Activated CD8-positive, alpha-beta memory T cell treated with anti-CD3 and anti-CD28 coated beads for 24 hours (primary cell): ENCODE measurements around the gene MUC21.
A peak's percentile ranks its signal among the peaks of the same experiment; 100 is the strongest.
"Not testable (repeated sequence)": the region's sequence is repeated elsewhere in the genome, so short reads cannot be mapped to it uniquely, and the experiment has no call there.

ENCODE experiments used
- DNase-seq: peaks from one replicate; pipeline ENCODE4 v3.0.0-alpha.2; 2020

MUC21 gene

DNA sequence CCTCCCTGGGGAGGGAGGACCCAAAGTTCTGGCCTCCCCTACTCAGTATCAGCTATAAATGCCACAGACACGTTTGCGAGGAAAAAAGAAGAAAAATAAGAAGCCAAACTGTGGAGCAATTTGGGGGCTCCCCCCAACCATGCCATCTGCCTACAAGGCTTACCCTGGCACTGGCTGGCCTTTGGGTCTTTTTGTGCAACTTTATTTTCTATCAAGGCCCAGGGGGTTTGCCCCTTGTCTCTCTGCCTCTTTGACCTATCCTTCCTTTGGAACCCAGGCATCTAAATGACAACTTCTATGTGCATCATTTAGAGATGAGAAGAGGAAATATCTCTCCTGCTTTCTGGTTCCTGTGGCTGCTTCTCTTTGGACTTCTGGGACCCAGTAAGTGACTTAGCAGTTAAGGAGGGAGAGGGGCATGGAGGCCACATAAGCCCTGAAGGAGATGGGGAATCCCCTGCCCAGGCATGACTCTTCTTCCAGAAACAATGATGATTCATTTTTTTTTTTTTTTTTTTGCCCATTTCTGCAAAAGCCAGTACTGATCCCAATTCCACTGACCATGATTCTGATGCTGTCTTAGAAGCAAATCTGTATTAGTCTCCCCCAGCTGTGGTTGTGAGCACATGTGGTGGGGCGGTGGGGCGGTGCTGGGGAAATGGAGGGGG is 27.0 kb downstream of the MUC21 start, which contains the start of gene MUC22:
TSS of gene MUC22 (plus strand) at position 82 of the 668 bp plus-strand sequence. CDS start at position 315, 233 bp downstream.
- DNase-seq: no peak

DNA sequence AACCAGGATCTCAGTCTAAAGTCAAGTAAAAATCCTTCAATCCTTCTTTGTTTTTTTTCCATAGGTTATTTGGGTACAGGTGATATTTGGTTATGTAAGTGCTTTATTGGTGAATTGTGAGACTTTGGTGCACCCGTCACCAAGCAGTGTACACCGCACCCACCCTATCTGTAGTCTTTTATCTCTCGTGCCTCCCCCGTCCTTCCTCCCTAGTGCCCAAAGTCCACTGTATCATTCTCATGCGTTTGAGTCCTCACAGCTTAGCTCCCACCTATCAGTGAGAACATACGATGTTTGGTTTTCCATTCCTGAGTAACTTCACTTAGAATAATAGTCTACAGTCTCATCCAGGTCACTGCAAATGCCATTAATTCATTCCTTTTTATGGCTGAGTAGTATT is 27.6 kb downstream of the MUC21 start:
- DNase-seq: no peak

- peak; percentile 42 for DNase-seq
Measured at GRCh38 chr6:31016659-31017299, 33.3 kb downstream of the MUC21 start.

GRCh38 chr6:31017436-31017835 is 33.9 kb downstream of the MUC21 start:
- not testable (repeated sequence) for DNase-seq

- no peak for DNase-seq
Measured at GRCh38 chr6:31020057-31020456, 36.5 kb downstream of the MUC21 start.

GRCh38 chr6:31020631-31021255 is 37.2 kb downstream of the MUC21 start:
- not testable (repeated sequence) for DNase-seq

GRCh38 chr6:31021705-31022531 is 38.4 kb downstream of the MUC21 start:
- DNase-seq: not testable (repeated sequence)

- peak; percentile 44 for DNase-seq
Measured at GRCh38 chr6:31025595-31025994, 42.1 kb downstream of the MUC21 start.

GRCh38 chr6:31031095-31031494 is 47.6 kb downstream of the MUC21 start:
- no peak for DNase-seq

GRCh38 chr6:31033075-31033474 is 49.6 kb downstream of the MUC21 start:
- DNase-seq: no peak

DNA sequence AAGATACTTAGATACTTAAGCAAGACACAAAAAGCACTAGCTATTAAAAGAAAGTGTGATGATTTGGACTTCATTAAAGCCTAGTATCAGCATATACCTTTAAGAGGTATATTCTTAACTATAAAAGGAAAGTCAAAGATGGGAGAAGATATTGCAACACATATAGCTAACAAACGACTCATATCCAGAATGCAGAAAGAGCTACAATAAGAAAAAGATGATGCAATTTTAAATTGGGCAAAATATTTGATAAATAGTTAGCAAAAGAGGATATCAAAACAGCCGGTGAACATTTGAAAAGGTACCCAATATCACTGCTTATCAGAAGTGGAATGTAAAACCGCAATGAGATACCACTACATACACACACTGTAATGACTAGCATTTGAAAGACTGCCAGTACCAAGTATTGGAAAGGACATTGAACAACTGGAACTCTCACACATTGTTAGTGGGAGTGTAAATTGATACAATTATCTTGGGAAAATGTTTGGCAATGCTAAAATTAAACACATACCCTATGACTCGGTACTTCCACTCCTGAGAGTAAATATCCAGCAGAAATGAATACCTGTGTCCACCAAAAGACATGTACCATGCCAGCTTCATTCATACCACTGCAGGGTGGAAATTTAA is 52.5 kb downstream of the MUC21 start:
- DNase-seq: no peak

GRCh38 chr6:31037169-31037568 is 53.7 kb downstream of the MUC21 start:
- DNase-seq: no peak

GRCh38 chr6:31037682-31038081 is 54.2 kb downstream of the MUC21 start:
- no peak for DNase-seq

- no peak for DNase-seq
Measured at GRCh38 chr6:31038559-31038958, 55.0 kb downstream of the MUC21 start.
